Amniotic epithelial cell (primary cell): ENCODE measurements around the gene ANKS1B.

Source experiments
- DNase-seq: peaks from one replicate; pipeline ENCODE4 v3.0.0-alpha.2; 2010; ENCODE audit warnings: low read depth

The ANKS1B gene

DNA sequence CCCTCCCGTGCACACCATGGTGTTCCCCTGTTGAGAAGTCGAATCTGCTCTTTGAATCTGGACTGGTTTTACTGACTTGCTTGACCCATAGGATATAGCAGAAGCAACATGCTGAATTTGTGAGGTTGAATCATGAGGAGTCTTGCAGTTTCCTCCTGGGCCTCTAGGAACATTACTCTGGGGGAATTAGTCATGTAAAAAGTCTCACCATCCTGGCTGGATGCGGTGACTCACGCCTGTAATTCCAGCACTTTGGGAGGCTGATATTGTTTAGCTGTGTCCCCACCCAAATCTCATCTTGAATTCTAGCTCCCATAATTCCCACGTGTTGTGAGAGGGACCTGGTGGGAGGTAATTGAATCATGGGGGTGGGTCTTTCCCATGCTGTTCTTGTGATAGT, 1228.9 kb downstream of the ANKS1B start:
- peak; percentile 76 for DNase-seq

DNA sequence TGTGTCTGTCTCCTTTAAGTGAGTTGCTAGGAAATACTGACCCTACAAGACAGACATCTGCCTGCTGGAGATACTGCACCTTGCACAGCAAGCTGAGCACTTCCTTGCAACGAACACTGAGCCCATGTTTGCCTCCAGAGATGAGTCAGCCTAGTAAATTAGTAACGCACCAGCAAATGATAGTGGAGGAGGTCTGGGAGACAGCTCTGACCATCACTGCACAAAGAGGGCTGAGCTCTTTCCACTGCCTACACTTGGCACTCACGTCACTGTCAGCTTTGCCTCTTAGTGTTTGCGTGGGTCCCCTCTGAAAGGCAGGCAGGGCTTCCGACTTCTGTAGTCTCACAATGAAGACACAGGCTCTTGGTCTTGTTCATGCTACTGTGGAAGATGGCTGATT, 1230.6 kb downstream of the ANKS1B start:
- DNase-seq: peak; percentile 80

DNA sequence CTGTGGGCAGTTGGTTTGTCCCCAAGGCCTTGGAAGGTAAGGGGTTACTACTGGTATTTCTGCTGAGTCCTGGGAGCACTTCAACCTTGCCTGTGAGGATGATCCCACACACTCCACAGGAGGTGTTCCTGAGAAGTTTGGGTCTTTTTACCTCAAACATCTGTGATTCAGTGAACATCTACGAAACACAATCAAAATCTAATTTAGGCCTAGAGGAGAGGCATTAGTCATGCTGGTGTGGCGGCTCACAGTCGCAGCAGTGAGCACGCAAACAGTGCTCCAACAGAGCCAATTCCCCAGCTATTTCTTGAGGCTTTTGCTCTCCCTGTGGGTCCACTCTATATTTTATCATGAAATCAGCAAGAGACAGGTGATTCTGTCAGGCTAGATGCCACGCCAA, 1232.0 kb downstream of the ANKS1B start:
- no peak for DNase-seq

DNA sequence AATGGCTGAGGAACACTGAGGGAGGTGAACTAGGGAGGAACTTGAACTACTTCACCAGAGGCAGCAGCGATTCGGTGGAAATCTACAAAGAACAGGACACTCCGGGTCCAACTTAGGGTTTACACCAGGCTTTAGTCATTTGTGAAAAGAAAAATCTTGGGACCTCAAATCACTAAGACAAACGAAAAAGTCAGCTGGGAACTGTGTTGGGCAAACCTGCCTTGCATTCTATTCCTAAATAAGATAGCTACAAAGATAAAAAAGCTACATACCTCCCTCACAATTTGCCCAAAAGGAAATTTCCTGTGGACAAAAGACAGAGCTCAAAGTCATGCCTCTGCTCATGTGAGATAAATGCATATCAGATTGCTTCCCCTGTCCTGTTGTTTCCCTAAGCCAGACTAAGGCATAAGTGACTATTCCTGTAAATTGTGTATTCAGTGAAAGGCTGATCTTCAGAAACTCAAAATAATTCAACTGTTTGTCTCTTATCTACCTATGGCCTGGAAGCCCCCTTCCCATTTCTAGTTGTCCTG, 1233.1 kb downstream of the ANKS1B start:
- DNase-seq: no peak

DNA sequence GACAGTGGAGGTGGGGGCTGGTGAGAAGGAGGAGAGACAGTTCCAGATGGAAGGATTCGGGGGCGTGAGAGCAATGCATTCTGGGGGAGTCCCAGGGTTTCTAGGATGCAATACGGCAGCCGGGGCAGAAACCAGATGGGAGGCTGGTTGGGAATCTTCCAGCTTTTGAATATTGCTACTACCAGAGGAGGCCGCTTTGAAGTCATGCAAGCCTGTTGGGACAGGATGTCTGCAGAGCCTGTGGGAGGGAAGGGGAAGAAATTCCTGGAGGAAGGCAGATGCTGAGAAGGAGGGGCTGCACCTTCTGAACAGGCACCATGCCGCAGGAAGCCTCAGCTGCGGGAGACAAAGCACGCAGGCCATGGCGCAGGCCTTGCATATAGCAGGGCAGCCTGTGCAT, 1234.2 kb downstream of the ANKS1B start:
- DNase-seq: no peak

DNA sequence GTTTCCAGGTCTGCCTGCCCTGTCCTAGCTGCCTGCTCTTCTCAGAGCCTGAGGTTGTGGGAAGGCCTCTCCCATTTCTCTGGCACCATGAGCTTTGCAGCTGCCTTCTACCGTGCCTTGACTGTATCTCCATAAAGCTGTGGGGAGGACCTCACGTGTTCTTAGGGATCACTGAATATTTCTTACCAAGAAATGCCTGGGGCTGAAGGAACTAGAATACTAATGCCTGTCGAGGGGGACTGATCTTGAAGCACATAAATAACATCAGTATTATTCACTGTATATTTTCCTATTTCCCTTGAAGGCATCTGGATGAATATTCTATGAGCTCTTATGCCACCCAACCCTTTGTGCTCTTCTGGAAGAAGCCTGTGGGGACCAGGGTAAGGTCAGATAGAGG, 1236.3 kb downstream of the ANKS1B start:
- DNase-seq: no peak

DNA sequence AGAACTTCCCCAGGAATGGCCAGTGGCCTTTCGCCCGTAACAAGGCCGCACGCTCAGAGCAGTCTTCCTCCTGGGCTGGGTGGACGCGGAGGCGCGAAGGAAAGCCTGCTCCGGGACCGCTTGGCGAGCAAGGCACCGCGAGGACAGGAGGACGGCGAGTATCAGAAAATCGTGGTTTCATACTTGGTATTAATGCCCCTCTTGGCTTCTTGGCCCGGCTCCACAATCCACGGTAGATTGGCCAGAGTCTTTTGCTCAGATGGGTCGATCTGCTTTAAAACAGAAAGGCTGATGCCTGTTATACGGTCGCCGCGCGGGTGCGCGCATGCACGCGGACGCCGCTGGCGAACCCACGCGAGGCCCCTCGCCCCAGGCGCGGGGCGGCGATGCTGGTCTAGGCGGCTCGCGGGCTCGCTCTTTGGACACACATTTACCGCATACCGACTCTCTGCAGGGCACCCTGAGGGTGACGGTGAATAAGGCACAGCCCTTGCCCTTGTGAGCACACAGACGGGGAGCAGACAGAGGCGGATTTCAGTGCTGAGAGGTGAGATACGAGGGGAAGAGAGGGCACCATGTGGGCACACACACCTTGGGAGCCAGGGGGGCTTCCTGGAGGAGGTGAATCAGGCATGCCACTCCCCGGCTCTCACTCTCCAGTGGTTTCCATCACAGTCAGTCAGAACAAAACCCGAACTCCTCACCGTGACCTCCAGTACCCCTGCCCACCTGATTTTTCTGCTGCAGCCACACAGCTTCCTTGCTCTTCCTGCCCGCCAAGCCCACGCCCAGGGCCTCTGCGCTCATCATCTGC, 1239.0 kb downstream of the ANKS1B start:
- peak; percentile 24 for DNase-seq

DNA sequence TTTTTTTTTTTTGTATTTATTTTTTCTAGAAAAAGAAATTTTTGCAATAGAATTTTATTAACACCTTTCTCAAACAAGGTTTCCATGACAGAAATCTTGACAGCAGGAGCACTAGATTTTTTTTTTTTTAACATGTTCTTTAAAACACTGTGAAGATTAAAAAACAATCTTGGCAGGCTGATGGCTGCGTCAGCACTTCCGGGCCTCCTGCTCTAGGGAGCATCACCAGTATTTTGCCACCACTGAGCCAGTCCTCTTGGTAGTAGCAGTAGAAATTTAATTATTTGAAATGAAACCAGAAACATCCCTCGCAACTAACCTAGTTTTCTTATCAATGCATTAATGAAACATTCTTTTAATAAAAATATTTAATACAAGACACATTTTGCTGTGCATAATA, 1240.1 kb downstream of the ANKS1B start:
- no peak for DNase-seq

DNA sequence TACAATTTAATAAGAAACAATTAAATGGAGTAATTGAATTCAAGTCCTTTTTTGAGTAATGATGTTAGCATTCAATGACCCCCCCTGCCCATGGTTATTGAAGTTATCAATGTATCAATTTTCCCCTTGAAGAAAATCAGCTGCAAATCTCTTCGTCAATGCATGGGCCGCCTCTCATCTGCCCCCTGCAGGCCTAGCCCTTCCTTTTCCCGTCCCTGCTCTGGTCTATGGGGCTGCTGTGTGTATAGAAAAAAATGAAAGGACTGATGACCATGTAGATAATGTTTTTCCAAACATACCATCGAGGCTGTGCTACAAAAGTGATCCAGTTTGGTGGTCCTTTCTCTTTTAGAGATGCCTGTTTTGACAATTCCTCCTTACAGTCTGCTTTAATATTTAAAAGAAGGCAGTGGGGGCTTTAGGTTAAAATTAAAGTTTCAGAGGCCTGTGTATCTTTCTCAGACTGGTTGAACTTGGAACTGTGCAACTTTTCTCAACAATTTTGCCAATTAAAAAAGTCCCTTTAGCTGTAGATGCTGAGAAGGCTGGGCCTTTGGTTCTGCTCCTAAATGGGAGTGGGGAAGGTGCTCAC, 1241.3 kb downstream of the ANKS1B start:
- no peak for DNase-seq

DNA sequence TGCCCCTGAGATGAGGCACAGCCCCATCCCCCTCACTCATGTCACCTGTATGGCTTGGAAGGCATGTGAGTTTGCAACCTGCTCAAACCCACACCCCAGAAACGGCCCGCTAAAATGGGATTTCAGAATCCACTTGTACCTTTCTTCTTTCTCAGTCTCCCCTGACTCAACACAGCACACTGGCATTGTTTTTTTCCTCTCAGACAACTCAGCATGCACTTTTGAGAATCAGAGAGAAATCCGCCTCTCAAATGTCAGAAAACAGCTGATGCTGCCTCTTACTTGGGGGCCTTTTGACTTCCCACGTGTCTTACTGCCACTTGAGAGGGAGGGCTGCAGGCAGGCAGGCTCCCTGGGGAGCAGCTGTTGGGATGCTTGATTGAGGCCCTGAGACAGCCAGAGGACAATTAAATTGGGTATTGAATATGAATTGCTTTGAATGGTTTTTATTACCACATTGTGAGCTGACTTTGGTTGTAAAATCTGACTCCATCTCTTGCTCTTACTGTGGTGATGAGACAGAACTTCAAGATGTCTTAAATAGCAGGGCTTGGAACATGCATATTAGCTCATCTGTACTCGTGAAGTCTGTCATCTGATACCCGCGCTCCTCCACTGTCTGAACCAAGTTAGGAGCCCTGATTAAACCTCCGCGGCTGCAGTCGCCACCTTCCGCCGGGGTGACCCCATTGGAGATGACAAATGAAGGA, 1243.0 kb downstream of the ANKS1B start:
- DNase-seq: no peak

DNA sequence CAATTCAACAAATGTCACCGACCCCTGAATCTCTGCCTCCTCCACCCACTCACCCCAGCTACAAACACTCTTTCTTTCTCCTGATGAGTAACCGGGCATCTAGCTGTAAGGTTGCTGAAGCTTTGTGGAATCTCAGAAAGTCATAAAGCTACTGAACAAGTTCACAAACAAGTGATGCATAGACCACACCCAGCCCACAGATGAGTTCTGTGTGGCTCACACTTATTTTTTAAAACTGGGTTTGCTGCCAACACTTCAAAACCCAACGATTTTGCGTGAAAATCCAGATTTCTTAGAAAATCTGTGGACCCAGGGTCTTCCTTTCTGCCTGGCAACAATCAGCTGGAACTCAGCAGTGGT, 1243.6 kb downstream of the ANKS1B start:
- DNase-seq: no peak

DNA sequence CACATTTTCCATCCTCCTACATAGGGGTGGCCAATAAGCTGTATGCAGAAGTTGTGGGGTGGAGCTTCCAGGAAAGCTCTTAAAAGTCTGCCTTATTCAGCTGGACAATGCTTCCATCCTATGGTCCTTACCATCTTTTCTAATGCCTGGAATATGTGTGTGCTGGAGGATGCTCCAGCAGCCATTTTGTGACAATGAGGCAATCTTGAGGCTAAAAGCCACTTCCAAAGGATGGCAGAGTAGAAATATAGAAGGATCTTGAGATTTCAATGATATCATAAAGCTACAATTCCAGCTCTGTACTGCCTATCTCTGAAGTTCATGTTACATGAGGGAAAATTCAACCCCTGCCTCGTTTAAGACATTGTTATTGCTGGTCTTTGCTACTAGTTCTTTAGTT, 1244.0 kb downstream of the ANKS1B start:
- DNase-seq: no peak

DNA sequence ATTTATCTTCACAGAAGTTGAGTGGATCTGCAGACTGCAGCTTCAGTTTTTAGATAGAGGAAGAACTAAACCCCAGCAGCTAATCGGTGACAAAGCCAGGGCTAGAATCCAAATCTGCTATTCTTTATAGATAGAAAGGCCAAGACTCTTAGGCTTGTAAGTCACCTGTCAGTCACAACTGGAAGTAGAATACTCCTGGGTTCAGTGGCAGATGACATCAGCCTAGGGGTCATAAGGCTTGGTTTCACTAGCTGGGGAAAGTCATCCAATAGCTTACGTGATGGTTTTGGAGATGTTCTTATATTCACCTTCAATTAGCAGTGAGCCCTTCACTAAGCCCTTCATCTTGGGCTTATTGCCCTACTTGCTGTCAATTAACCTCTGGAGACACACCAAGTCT, 1246.2 kb downstream of the ANKS1B start:
- no peak for DNase-seq

DNA sequence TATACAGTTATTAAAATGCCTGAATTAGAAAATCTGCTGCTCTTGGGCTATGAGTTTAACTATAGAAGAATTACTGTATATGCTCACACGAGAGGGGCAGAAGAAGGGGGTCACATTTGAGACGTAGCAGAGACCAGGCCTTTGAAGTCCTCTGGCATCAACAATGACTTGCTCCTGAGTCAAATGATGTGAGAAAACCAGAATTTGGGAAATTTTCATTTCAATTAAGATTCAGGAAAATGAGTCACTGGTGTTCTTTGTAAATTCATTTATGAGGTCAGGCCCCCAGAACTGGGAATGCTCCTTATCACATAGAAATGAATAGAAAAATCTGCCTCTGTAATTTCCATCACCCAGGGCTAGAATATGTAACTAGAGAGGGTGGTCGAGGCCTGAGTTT, 1246.7 kb downstream of the ANKS1B start:
- no peak for DNase-seq

DNA sequence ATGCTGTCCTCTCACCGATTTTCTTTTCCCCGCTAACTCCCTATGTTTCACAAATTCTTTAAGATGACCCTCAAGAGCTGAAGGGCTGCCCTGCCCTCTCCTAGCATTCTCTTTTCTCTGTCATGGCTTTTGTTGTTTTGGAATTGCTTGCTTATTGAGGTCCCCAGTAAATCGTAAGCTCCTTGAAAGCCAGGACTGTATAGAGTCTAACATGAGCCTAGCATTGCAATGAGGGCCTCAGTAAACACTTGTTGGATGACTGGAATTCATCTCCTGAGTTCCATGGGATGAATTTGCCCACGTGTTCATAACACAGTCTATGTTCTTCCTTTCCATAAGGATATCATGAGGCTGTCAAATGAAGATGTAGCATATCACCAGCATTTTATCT, 1247.4 kb downstream of the ANKS1B start:
- DNase-seq: no peak

DNA sequence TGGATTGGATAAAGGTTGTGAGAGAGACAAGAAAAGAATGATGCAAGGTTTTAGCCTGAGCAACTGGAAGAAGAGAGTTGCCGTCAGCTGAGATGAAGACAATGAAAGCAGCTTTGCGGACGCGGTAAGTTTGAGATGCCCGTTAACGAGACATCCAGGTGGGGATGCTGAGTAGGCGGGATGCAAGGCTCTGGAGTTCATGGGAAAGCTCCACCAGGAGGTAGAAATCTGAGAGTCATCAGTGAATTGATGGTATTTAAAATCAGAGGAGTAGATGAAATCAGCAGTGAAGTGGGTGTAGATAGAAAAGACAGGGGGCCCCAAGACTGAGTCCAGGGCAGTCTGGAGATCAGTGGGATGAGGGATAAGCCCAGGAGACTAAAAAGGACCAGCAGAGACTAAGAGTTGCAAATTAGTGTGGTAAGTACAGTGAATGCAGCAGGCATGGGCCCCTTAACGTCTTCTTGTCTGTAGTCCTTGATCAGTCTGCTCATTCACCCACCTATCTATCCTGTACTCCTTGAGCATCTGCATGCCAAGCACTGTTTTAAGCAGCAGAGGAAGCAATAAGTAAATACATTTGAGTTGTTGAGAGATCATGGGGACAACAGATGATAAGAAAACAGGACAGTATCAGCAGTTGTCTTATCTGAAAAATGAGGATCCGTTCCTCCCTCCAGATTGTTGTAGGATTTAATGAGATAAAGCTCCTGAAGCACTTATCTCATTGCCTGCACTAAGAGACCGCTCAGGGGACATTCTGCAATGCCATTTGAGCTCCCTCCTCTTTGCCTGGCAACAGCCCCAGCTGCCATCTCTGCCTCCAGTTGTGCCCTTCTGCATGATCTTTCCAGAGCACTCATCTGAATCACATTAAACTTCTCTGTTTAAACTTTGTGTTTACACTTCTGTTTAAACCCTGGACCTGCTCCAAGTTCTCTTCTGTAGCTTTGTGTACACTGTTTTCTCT, 1248.1 kb downstream of the ANKS1B start:
- no peak for DNase-seq

DNA sequence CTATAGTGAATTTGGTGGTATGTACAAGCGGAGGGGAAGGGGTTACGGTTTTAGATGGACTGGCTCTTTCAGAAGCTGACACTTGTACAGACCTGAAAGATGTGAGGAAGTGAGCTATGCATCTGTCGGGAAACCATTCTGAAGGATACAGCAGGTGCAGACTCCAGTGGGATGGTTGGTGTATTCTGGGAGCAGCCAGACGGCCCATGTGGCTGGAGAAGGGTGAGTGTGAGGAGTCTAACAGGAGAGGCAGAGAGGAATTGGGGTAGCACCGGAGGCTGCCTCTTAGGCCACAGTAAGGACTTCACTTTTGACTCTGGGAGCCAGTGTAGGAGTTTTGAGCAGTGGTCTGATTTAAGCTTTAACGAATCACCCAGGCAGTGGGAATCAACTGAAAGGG, 1248.9 kb downstream of the ANKS1B start:
- DNase-seq: no peak

DNA sequence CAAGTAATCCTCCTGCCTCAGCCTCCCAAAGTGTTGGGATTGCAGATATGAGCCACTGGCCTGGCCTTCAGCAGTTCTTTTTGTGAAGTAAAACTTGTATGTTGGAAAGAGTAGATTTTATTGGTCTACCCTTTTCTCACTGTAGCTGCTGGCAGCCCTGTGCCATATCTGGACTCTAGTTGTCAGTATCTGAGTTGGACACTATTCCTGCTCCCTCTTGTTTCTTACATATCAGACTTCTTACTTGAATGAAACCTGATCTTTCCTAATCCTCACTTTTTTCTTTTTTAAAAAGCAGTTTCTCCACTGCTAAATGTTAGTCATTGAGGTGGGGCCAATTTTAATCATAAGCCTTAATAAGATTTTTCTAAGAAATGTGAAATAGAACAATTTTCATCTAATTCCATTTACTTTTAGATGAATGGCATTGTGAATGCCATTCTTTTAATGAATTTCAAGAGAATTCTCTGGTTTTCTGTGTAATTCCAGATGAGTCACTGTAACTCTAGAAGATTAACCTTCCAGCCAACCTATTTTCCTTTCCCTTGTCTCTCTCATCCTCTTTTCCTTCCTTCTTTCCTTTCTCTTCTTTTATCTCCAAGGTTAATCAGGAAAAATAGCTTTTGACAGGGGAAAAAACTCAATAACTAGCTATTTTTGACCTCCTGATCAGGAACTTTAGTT, 1250.9 kb downstream of the ANKS1B start:
- no peak for DNase-seq

DNA sequence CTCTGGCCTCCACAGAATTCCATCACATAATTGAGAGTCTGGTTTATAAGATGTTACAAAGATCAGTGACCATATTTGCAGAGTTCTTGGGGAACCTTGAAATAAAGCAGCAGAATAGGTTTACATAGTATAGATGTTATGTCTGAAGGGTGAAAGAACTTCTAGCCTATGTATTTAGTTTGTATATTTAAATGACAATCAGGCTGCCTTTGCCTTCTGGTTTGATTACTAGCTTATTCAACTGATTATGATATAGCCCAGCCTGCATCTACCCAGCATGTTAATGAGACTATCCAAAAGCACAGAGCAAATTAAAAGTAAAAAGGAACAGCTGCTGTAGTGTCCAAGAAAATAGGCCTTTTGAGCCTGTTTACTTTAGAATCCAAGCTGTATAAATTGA, 1254.3 kb downstream of the ANKS1B start:
- no peak for DNase-seq

DNA sequence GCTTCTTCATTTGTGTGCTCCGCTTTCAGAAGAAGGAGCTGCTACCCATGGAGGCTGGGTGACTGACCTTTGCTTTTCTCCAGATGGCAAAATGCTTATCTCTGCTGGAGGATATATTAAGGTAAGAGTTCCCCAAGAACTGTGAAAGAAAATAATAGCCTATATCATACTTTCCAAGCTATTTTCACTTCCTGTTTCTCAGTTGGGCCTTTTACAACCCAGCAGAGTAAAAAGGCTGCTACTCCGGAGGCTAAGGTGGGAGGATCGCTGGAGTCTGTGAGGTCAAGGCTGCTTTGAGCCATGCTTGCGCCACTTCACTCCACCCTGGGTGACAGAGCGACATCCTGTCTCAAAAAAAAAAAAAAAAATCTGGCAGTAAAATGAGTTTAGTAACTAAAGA, 1257.5 kb downstream of the ANKS1B start:
- DNase-seq: no peak

DNA sequence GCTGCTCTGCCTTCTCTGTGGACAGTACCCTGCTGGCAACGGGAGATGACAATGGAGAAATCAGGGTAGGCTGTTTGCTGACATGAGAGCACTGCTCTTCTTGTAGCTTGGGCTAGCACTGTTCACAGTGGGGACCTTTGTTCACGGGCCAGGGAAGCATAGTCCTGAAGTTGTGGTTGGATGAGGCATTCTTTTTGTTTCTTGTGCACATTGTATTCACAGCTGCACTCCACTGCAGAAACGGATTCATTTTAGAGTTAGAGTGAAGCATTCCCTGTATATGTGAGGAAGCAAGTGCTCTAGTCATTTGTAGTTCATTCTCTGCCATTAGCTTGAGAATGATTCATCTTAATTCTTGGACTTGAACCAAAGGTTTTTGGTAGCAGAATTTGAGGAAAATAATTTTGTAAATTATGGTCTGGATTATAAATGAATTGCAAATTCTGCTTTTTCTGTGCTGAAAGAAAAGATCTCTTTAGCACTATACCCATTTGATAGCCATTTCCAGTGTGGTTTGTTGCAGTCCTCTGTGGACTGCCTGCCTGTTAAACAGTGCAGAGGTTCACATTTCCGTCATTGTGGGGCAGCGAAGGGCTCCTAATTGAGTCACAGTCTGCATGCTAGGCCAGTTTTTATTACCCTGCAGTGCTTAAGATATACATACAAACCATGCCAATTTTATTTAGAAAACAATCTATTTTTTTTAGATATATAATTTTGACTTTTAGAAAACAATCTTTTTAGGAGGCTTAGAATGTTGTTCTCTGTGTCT, 1259.1 kb downstream of the ANKS1B start:
- peak; percentile 59 for DNase-seq
